Neural crest cell (in vitro differentiated cells): ENCODE results near the gene MED19. TPM values are rescaled to one million over a fixed set of nuclear protein-coding genes. Genes with fewer than 3 reads are reported as not detected.
"Not testable (repeated sequence)": the region's sequence is repeated elsewhere in the genome, so short reads cannot be mapped to it uniquely, and the experiment has no call there.

Experiments
- DNase-seq: peaks from one replicate; pipeline ENCODE4 v3.0.0; 2021; ENCODE audit warnings: low read depth, mixed read lengths, low spot score
- H3K27ac Mint-ChIP-seq: one replicate; pipeline ENCODE4 v1.8.0; 2021; ENCODE audit warnings: mild to moderate bottlenecking, mixed read lengths; ENCODE audit not compliant: unreplicated experiment
- H3K27me3 Mint-ChIP-seq: 2 replicates; pipeline ENCODE4 v1.8.0; 2021; ENCODE audit warnings: low read depth, mild to moderate bottlenecking, mixed read lengths
- H3K36me3 Mint-ChIP-seq: 2 replicates; pipeline ENCODE4 v1.8.0; 2021; ENCODE audit warnings: low read depth, mild to moderate bottlenecking, mixed read lengths
- H3K4me1 Mint-ChIP-seq: 2 replicates; pipeline ENCODE4 v1.8.0; 2021; ENCODE audit warnings: mixed read lengths
- H3K4me3 Mint-ChIP-seq: one replicate; pipeline ENCODE4 v1.8.0; 2021; ENCODE audit warnings: mild to moderate bottlenecking, mixed read lengths
- H3K9me3 Mint-ChIP-seq: 2 replicates; pipeline ENCODE4 v1.8.0; 2021; ENCODE audit warnings: mixed read lengths
- total RNA-seq: library from RNA; stranded (reverse); gene quantifications from 2 replicates; pipeline ENCODE4 v1.2.1, GENCODE V29; 2021
- TF ChIP-seq, protein P1 (sequence below): fragments of 200-600 bp; sonication (generic); conservative IDR thresholded peaks from 2 replicates; pipeline ENCODE4 v1.5.0; 2021; ENCODE audit warnings: antibody characterized with exemption, mild to moderate bottlenecking

MED19 gene
- total RNA-seq, 1 donor from 2014 or later: 24.1 TPM

DNA sequence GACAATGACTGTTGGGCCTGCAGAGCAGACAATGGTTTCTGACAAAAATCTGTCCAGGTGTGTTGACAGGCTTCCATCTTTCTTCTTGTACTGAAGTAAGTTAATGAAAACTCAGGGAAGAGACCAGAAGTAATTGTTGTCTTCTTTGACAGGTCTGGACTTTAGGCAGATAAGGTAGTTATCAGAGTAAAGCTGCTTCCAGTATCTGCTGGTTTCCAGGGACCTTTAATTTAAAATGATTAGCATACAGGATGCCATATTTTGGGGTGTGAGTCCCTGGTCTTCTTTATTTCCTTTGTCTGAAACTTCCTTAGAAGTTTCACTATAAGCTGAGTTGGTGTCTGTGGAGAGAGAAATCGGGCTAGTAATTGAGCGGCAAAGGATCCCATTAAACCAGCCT, 1.8 kb upstream of the MED19 start:
- no peak overlapping the region for H3K27ac Mint-ChIP-seq
- peak overlapping the region; percentile 94 for H3K4me3 Mint-ChIP-seq
- TF ChIP-seq, protein P1, sequence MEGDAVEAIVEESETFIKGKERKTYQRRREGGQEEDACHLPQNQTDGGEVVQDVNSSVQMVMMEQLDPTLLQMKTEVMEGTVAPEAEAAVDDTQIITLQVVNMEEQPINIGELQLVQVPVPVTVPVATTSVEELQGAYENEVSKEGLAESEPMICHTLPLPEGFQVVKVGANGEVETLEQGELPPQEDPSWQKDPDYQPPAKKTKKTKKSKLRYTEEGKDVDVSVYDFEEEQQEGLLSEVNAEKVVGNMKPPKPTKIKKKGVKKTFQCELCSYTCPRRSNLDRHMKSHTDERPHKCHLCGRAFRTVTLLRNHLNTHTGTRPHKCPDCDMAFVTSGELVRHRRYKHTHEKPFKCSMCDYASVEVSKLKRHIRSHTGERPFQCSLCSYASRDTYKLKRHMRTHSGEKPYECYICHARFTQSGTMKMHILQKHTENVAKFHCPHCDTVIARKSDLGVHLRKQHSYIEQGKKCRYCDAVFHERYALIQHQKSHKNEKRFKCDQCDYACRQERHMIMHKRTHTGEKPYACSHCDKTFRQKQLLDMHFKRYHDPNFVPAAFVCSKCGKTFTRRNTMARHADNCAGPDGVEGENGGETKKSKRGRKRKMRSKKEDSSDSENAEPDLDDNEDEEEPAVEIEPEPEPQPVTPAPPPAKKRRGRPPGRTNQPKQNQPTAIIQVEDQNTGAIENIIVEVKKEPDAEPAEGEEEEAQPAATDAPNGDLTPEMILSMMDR: no peak
- H3K36me3 Mint-ChIP-seq: peaks cover 13% of the 10 kb centered on the region
- no peaks in the 10 kb centered on the region for H3K9me3 Mint-ChIP-seq
- H3K4me1 Mint-ChIP-seq: peaks cover 29% of the 10 kb centered on the region
- no peak for DNase-seq
- no peaks in the 10 kb centered on the region for H3K27me3 Mint-ChIP-seq

DNA sequence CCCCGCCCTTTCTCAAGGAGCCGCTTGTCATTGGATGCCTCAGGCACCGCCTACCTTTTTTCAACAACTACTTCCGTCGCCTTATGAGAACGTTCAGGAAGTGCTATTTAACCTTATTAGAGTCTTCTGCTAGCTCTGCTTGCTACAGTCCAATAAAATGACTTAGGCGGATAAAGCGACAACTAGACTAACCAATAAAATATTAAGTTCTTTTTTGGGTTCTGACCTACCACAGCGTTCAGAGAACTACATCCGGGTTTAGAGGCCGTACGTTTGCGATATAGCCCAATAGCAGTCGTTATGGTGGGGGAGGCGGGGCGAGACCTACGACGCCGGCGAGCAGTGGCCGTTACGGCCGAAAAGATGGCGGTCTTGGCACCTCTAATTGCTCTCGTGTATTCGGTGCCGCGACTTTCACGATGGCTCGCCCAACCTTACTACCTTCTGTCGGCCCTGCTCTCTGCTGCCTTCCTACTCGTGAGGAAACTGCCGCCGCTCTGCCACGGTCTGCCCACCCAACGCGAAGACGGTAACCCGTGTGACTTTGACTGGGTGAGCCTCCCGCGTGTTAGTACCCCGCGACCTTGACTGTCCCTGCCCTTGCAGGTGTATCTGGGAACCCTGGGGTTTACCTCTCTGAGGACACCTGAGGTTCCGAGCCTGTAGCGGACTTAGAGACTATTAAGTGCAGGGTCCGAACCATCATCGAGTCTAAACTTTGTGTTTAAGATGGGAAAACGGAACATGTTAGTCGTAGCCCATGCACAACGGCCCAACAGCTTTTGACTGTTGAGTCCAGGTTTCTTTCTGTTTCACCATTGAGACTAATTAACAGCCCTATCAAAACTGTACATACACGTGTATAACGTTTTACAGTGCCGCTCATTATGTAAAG, 488 bp upstream of the MED19 start, which contains the start of gene TMX2:
TSS of gene TMX2 (plus strand) at position 338 of the 895 bp plus-strand sequence. CDS start at position 364, 26 bp downstream.
- peaks cover 29% of the 10 kb centered on the region for H3K4me1 Mint-ChIP-seq
- peaks cover 5% of the 10 kb centered on the region for H3K36me3 Mint-ChIP-seq
- TF ChIP-seq, protein P1: no peak
- H3K27me3 Mint-ChIP-seq: no peaks in the 10 kb centered on the region
- peak; percentile 81 for DNase-seq
- peak within 1 kb of the TSS; percentile 98 for H3K27ac Mint-ChIP-seq
- H3K4me3 Mint-ChIP-seq: peak within 1 kb of the TSS; percentile 94
- no peaks in the 10 kb centered on the region for H3K9me3 Mint-ChIP-seq

DNA sequence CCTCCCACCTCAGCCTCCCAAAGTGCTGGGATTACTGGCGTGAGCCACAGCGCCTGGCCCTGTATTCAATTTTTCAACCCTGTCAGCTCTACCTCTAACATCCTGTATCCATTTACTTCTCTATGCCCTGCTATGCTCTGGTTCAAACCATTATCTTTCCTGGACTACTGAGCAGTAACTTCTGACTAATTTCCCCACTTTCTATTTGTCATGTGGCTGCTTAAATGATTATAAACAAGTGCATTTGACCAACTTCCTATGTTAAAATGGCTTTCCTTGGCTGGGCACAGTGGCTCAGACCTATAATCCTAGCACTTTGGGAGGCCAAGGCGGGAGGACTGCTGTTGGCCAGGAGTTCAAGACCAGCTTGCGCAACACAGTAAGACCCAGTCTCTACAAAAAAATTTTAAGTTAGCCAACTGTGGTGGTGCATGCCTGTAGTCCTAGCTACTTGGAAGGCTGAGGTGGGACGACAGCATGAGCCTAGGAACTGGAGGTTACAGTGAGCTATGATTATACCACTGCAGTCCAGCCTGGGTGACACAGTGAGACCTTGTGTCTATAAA, 2.1 kb downstream of the MED19 start:
- peaks cover 2% of the 10 kb centered on the region for H3K36me3 Mint-ChIP-seq
- no peaks in the 10 kb centered on the region for H3K9me3 Mint-ChIP-seq
- H3K27ac Mint-ChIP-seq: no peak overlapping the region
- no peaks in the 10 kb centered on the region for H3K27me3 Mint-ChIP-seq
- H3K4me1 Mint-ChIP-seq: peaks cover 31% of the 10 kb centered on the region
- TF ChIP-seq, protein P1: no peak
- H3K4me3 Mint-ChIP-seq: peak overlapping the region; percentile 38
- no peak for DNase-seq

DNA sequence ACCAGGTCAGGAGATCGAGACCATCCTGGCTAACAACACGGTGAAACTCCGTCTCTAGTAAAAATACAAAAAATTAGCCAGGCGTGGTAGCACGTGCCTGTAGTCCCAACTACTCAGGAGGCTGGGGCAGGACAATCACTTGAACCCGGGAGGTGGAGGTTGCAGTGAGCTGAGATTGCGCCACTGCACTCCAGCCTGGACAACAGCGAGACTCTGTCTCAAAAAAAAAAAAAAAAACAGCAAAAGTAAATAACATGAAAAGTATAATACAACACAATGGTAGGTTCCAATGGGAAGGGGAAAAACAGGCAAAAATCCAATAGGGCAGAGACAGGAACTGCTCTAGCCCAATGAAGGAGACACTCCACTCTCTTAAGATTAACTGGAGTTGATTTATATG, 6.6 kb downstream of the MED19 start:
- H3K9me3 Mint-ChIP-seq, DNase-seq, H3K27me3 Mint-ChIP-seq, H3K36me3 Mint-ChIP-seq, H3K4me1 Mint-ChIP-seq, H3K27ac Mint-ChIP-seq: not testable (repeated sequence)
- peak overlapping the region; percentile 55 for H3K4me3 Mint-ChIP-seq

DNA sequence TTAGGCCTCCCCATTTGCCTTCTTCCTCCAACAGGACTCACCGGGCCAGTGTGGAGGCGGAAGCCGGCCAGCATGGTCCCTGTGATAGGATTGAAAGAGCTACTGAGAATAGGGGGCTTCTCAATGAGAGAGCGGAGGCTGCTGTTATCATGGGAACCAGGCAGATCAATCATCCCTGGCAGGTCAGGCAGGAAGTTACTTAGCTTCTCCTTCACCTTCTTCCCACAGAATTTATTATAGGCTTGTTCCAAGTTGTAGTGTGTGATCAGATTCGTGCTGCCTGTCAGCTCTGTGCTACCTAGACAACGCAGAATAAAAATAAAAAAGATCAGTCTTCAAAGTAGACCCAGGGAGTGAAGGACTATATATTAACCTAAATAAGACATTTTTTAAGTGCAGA, 7.1 kb downstream of the MED19 start:
- Mint-ChIP-seq H3K4me3 (peak overlapping the region; percentile 45), H3K36me3 (peaks cover 3% of the 10 kb centered on the region), H3K27ac (no peak overlapping the region), H3K9me3 (no peaks in the 10 kb centered on the region), H3K4me1 (peaks cover 4% of the 10 kb centered on the region), H3K27me3 (no peaks in the 10 kb centered on the region)
- no peak for DNase-seq
- TF ChIP-seq, protein P1: no peak

DNA sequence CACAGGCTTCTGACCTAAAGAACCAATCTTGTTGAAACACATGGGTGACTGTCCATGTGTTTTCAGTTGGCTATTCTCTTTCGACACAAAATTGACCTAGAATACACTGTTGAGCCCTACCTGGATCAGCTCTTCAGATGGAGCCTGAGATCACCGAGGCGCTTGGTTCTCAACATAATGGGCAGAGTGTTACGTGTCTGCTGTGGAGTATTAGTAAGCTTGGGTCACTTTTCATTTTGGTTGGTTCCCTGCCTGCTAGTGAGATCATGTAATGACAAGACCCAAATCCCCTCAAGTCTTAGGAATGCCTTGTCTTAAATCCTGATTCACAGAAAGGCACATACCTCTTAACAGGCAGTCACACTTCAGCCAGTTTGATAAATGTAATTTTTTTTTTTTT, 8.7 kb downstream of the MED19 start:
- Mint-ChIP-seq H3K36me3 (peaks cover 3% of the 10 kb centered on the region), H3K27me3 (no peaks in the 10 kb centered on the region), H3K4me1 (peaks cover 4% of the 10 kb centered on the region), H3K27ac (no peak overlapping the region), H3K9me3 (no peaks in the 10 kb centered on the region), H3K4me3 (no peak overlapping the region)
- DNase-seq: no peak
- TF ChIP-seq, protein P1: no peak
